Activated gamma-delta T cell treated with anti-CD3 and anti-CD28 coated beads, Interleukin-2, amount 50 U/mL, for 16 hours (primary cell): ENCODE measurements around the gene PACRG.

ENCODE experiments used
- DNase-seq: peaks from one replicate; pipeline ENCODE4 v3.0.0-alpha.2; 2020; ENCODE audit warnings: low read depth

The PACRG gene

GRCh38 chr6:163200694-163201093 lies 472.9 kb downstream of the PACRG start:
- no peak for DNase-seq

GRCh38 chr6:163201855-163202254 lies 474.1 kb downstream of the PACRG start:
- no peak for DNase-seq

- DNase-seq: no peak
Measured at GRCh38 chr6:163206196-163206595, 478.4 kb downstream of the PACRG start.

- no peak for DNase-seq
Measured at GRCh38 chr6:163207431-163208383, 479.9 kb downstream of the PACRG start.

GRCh38 chr6:163209005-163209404 lies 481.2 kb downstream of the PACRG start:
- no peak for DNase-seq

DNA sequence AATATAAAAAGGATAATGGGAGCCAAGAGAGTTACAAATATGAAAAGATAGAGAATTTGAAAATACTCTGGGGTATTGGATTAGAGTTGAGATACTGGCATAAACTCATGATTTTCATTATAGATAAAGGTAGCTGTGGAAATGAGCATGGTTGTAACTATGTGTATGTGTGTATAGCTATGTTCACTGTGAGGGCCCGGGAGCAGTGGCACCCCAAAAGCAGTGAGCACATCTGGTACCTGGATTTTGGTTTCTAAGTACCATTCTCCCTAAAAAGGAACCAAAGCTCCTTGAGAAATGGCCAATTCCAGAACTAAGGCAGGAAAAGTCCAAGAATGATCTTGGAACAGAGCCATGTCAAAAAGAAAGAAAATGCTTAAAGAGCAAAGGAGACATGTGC lies 484.3 kb downstream of the PACRG start:
- DNase-seq: no peak

DNA sequence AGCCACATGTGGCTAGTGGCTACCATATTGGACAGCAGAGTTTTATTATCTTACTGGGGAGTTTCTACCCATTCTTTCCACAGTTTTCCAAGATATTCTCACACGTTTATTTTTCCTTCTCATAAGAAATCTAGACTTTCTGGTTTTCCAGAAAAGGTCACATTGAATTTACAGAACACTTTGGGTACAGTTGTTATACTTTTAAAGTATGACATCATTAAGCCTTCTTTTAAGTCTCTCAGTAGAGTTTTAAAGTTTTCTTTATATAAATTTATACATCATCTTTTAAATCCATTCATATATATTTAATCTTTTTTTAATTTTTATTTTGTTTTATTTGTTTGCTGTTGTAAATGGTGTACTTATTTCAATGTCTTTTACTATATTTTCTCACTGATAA lies 486.5 kb downstream of the PACRG start:
- no peak for DNase-seq

DNA sequence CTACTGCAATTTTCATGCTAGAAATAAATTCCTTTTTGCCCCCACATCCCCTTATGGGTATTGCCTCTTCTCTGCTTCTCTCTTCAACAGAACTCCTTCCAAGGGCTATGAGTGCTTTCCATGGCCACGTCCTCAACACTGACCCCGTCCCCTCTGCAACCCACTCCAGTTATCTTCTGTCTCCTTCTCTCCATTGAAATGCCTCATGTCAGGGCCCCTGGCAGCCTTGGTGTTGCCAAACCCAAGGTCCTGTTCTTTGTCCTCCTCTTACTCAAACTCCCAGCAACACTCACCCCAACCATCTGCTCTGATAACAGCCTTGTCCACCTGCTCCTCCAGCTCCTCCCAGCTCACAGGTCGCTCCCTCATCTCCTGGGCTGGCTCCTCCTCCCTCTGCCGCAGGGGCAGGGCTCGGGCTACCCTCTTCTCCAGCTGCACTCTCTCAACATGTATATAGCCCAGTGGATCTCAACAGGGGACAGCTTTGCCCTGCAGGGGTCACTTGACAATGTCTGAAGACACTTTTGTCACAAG lies 490.7 kb downstream of the PACRG start:
- no peak for DNase-seq

GRCh38 chr6:163226181-163226835 lies 498.5 kb downstream of the PACRG start:
- DNase-seq: no peak

GRCh38 chr6:163226836-163227485 lies 499.2 kb downstream of the PACRG start:
- DNase-seq: no peak

DNA sequence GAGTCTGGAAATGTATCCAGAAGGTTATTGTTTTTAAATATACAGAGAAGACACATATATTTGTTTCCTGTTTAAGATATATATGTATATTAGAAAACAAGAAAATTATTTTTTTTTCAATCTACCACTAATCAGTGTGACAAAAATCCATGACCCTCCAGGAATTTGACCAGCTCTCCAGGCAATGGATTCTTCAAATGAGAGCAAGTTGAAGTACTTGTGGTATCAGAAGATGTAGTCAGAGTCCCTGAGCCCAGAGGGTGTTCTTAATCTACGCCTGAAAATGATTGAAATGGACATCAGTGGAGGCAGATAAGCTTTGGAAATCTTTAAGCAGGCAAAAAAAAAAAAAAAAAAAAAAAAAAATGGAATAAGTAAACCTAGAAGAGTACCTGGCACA lies 500.3 kb downstream of the PACRG start:
- DNase-seq: no peak

GRCh38 chr6:163229050-163229449 lies 501.3 kb downstream of the PACRG start:
- DNase-seq: no peak

- no peak for DNase-seq
Measured at GRCh38 chr6:163230901-163231300, 503.1 kb downstream of the PACRG start.

GRCh38 chr6:163231356-163232014 lies 503.7 kb downstream of the PACRG start:
- DNase-seq: no peak

DNA sequence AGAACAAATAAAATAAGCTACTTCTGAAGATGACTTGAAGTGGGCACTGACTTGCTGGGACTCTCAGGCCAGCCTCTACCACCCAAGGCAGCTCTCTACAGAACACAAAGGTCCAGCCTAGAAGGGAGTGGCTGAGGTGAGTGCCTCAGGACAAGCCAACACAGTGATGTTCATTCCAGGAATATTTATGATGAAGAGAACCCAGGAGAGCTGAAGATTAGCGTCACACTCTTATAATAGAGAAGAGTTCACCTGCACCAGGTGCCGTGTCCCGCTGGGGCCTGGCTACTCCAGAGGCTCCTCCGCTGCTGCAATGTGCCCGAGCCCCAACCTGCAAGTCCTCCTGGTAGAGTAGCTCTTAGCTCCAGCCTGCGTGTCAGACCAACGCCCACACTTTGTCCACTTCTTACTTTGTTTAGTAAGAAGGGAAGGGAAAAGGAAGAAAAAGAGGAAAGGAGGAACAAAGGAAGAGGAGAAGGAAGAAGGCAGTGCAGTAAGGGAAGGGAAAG lies 504.3 kb downstream of the PACRG start:
- no peak for DNase-seq

DNA sequence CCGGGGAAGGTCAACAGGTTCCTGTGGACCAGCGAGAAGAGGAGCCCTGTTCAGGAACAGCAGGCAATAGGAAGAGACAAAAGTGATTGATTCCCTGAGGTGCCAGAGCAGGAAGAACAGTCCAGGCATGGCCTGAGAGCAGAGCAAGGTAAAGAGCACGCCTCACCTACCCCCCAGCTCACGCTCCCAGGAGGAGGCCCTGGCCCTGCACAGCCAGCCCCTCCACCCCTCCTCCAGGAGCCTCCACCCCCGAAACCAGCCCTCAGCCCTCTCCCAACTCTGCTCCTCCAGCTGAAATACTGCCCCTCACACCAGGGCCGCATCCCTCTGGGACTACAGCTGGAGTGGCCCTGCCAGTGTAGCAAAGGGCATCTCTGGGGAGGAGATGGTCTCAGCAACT lies 504.9 kb downstream of the PACRG start:
- DNase-seq: no peak

- DNase-seq: no peak
Measured at GRCh38 chr6:163237110-163237509, 509.3 kb downstream of the PACRG start.

DNA sequence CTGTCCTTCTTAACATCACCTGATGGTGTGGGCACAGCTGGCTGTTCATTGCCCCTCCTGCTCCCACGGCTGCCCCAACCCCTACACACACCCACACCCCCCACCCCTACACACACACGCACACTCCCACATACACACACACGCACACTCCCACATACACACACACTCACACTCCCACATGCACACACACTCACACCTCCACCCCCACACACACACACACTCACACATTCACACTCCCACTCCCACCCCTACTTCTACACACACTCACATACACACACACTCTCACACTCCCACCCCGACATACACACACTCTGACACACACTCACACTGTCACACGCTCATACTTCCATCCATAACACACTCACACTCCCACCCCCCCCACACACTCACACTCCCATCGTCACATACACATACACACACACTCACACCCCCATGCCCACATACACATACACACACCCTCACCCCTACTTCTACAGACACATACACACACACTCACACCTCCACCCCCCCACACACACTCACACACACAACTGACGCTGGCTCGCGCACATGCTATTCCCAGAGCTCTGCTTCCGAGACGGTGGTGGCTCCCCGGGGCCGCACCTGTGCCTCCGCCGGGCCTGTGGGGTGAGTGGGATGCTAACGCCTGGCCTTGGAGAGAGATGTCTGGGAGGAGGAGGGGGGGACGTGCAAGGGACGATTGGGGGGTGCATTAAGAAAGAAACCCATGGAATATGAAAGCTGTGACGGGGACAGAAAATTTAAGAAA lies 512.0 kb downstream of the PACRG start:
- DNase-seq: no peak

DNA sequence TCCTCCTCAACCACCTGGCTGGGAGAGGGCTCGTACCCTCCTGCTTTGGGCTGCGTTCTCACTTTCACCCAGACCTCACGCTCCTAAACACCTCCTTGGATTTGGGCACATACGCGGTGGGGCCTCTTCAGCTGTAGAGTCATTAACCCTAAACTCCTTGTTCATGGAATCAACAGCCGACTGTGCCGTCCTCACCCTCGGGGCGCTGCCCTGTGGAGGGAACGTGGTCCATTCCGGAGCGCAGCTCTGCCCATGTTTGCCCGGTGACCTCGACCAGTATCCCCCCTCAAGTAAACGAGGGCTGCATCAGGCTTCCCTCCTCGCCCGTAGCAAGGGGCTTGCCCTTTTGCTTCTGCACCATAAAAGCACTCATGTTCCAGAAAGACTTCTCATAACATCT lies 512.8 kb downstream of the PACRG start:
- DNase-seq: no peak

DNA sequence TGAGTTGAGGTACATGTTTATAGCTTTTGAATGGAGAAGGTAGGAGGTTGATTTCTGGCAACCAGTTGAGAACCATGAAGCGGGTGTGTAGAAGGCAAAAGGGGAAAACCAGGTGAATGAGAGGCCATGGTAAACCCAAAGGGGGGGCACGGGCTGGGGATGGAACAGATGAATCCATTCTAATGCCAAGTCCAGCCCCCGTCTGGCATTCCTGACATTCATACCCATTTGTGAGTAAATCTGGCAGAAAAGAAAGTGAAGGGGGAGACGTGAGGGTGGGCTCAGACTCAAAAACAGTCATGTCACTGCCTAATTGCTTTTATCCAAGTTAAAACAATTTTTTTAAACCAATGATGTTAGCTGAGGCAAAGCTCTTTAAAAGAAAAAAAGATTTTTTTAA lies 513.9 kb downstream of the PACRG start:
- DNase-seq: no peak

DNA sequence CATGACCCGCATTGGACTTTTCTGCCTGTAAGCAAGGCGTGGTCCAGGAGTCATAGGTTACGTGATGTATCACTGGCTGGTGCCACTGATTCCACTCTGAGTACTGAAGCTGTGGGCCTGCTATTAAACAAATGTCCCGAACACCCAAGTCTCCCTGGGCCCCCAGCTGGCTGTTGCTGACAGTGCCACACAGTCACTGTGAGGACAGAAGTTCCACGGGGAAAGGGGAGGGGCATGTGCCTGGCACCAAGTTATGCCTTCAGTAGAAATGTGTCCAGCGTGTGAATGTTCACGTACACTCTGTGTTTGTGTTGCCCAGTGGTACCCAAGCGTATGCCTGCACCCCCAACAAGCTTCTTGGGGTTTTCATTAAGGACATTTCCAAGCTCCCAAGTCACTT lies 515.3 kb downstream of the PACRG start:
- no peak for DNase-seq
